Activated CD8-positive, alpha-beta memory T cell treated with anti-CD3 and anti-CD28 coated beads, Interleukin-2, amount 50 U/mL, for 24 hours (primary cell): Measurements from ENCODE around the gene FBXO7.

ENCODE experiments used
- DNase-seq: peaks from one replicate; pipeline ENCODE4 v3.0.0-alpha.2; 2020; ENCODE audit errors: extremely low read depth

FBXO7 gene

GRCh38 chr22:32489377-32489776, 14.8 kb downstream of the FBXO7 start:
- DNase-seq: no peak

- no peak for DNase-seq
Observed at GRCh38 chr22:32490279-32490678, 15.7 kb downstream of the FBXO7 start.

GRCh38 chr22:32492111-32492510, 17.5 kb downstream of the FBXO7 start:
- no peak for DNase-seq

GRCh38 chr22:32493551-32493950, 18.9 kb downstream of the FBXO7 start:
- no peak for DNase-seq

- DNase-seq: no peak
Observed at GRCh38 chr22:32494971-32495370, 20.4 kb downstream of the FBXO7 start.

GRCh38 chr22:32499666-32500065, 25.1 kb downstream of the FBXO7 start:
- no peak for DNase-seq

- no peak for DNase-seq
Observed at GRCh38 chr22:32501836-32502752, 27.5 kb downstream of the FBXO7 start.

- no peak for DNase-seq
Observed at GRCh38 chr22:32509045-32509444, 34.4 kb downstream of the FBXO7 start.

- DNase-seq: no peak
Observed at GRCh38 chr22:32511274-32511673, 36.7 kb downstream of the FBXO7 start.

- no peak for DNase-seq
Observed at GRCh38 chr22:32511776-32512175, 37.2 kb downstream of the FBXO7 start.

GRCh38 chr22:32512267-32512982, 37.8 kb downstream of the FBXO7 start:
- no peak for DNase-seq

GRCh38 chr22:32515084-32515483, 40.5 kb downstream of the FBXO7 start:
- DNase-seq: no peak

- DNase-seq: no peak
Observed at GRCh38 chr22:32517488-32517887, 42.9 kb downstream of the FBXO7 start.

- no peak for DNase-seq
Observed at GRCh38 chr22:32517921-32518320, 43.3 kb downstream of the FBXO7 start.

- no peak for DNase-seq
Observed at GRCh38 chr22:32518381-32518780, 43.8 kb downstream of the FBXO7 start.

- DNase-seq: no peak
Observed at GRCh38 chr22:32518848-32519247, 44.2 kb downstream of the FBXO7 start.

- DNase-seq: no peak
Observed at GRCh38 chr22:32520612-32521011, 46.0 kb downstream of the FBXO7 start.

- DNase-seq: no peak
Observed at GRCh38 chr22:32522237-32522636, 47.6 kb downstream of the FBXO7 start.

- DNase-seq: no peak
Observed at GRCh38 chr22:32527756-32528155, 53.1 kb downstream of the FBXO7 start.

GRCh38 chr22:32528316-32528715, 53.7 kb downstream of the FBXO7 start:
- DNase-seq: no peak

GRCh38 chr22:32528984-32529982, 54.7 kb downstream of the FBXO7 start:
- DNase-seq: peak; percentile 25

- DNase-seq: no peak
Observed at GRCh38 chr22:32531228-32531627, 56.6 kb downstream of the FBXO7 start.
